ENCODE data around the gene NKAIN2. TPM values are rescaled to one million over a fixed set of nuclear protein-coding genes. Genes with fewer than 3 reads are reported as not detected.

NKAIN2 gene
- total RNA-seq, 1 experiment from 2014 or later = not detected

GRCh38 chr6:124197148-124197547 lies 393.5 kb downstream of the NKAIN2 start:
- DNase-seq (ENCODE audit: low read depth, low spot score) (no peak), ATAC-seq (no peak)
- Histone ChIP-seq H3K27me3 (ENCODE audit: insufficient read depth, low read length) (peaks cover 4% of the 10 kb centered on the region; the same call in 1 of the 2 replicates), H3K9me3 (ENCODE audit: control insufficient read depth in 1 of 2, insufficient read depth in 1 of 2, low read depth in 1 of 2, low read length in 2 of 2) (no peaks in the 10 kb centered on the region), H2AFZ (ENCODE audit: low read depth, low read length, poor library complexity, severe bottlenecking) (no peak overlapping the region), H3K27ac (ENCODE audit: low read depth, low read length) (no peak overlapping the region), H4K20me1 (ENCODE audit: insufficient read depth) (no peaks in the 10 kb centered on the region), H3K79me2 (ENCODE audit: insufficient read depth, low read length) (no peaks in the 10 kb centered on the region), H3K4me2 (ENCODE audit: low read length) (no peak overlapping the region), H3K4me1 (ENCODE audit: control insufficient read depth in 1 of 2, insufficient read depth in 2 of 2, low read length in 2 of 2) (no peaks in the 10 kb centered on the region), H3K9me2 (ENCODE audit: insufficient read depth) (no peaks in the 10 kb centered on the region), H3K4me3 (replicated peaks in 1 of 2; ENCODE audit: low read depth in 1 of 2, low read length in 2 of 2) (no peak overlapping the region), H3K36me3 (ENCODE audit: control insufficient read depth in 1 of 2, insufficient read depth in 2 of 2, low read length in 2 of 2) (no peaks in the 10 kb centered on the region), H3K9ac (ENCODE audit: low read length) (no peak overlapping the region)
- CTCF ChIA-PET = no interaction called here
- no TSS peak for BruUV-seq (replicated peaks)
- no peak for TF ChIP-seq SIN3A (IDR thresholded peaks at IDR 0.05; ENCODE audit: low read depth)
- TF ChIP-seq FOSL1 (IDR thresholded peaks at IDR 0.05; ENCODE audit: low read depth) = no peak
- no peak for TF ChIP-seq ZNF274 (IDR thresholded peaks at IDR 0.05; ENCODE audit: low read depth, low read length)
- no peak for TF ChIP-seq SP1 (IDR thresholded peaks at IDR 0.05; ENCODE audit: low read depth)
- TF ChIP-seq TCF7L2 (IDR thresholded peaks at IDR 0.05; ENCODE audit: borderline replicate concordance, extremely low read depth, insufficient read depth, insufficient read length) = no peak
- TF ChIP-seq EZH2 (IDR thresholded peaks at IDR 0.05) = no peak
- RAD21 ChIA-PET (ENCODE audit: low non-redundant PET in 1 of 2, low total read pairs in 2 of 2, uncharacterized antibody in 2 of 2, unreplicated experiment in 2 of 2) = no interaction called here
- intact Hi-C loops (cut with micrococcal nuclease) = no loop called here
- POLR2A ChIA-PET = no interaction called here

GRCh38 chr6:124199286-124199685 lies 395.6 kb downstream of the NKAIN2 start:
- DNase-seq (ENCODE audit: low read depth, low spot score) (no peak), ATAC-seq (no peak)
- Histone ChIP-seq H3K4me1 (ENCODE audit: control insufficient read depth in 1 of 2, insufficient read depth in 2 of 2, low read length in 2 of 2) (no peaks in the 10 kb centered on the region), H3K4me3 (replicated peaks in 1 of 2; ENCODE audit: low read depth in 1 of 2, low read length in 2 of 2) (no peak overlapping the region), H3K4me2 (ENCODE audit: low read length) (no peak overlapping the region), H3K36me3 (ENCODE audit: control insufficient read depth in 1 of 2, insufficient read depth in 2 of 2, low read length in 2 of 2) (no peaks in the 10 kb centered on the region), H3K9me2 (ENCODE audit: insufficient read depth) (no peaks in the 10 kb centered on the region), H3K27ac (ENCODE audit: low read depth, low read length) (no peak overlapping the region), H4K20me1 (ENCODE audit: insufficient read depth) (no peaks in the 10 kb centered on the region), H3K27me3 (ENCODE audit: insufficient read depth, low read length) (peaks cover 4% of the 10 kb centered on the region; the same call in 1 of the 2 replicates), H3K9ac (ENCODE audit: low read length) (no peak overlapping the region), H3K79me2 (ENCODE audit: insufficient read depth, low read length) (no peaks in the 10 kb centered on the region), H2AFZ (ENCODE audit: low read depth, low read length, poor library complexity, severe bottlenecking) (no peak overlapping the region), H3K9me3 (ENCODE audit: control insufficient read depth in 1 of 2, insufficient read depth in 1 of 2, low read depth in 1 of 2, low read length in 2 of 2) (no peaks in the 10 kb centered on the region)
- ChIA-PET POLR2A (no interaction called here), CTCF (no interaction called here), RAD21 (ENCODE audit: low non-redundant PET in 1 of 2, low total read pairs in 2 of 2, uncharacterized antibody in 2 of 2, unreplicated experiment in 2 of 2) (no interaction called here)
- intact Hi-C loops (cut with micrococcal nuclease) = no loop called here
- no TSS peak for BruUV-seq (replicated peaks)
- TF ChIP-seq ZBTB33 (IDR thresholded peaks at IDR 0.05; ENCODE audit: extremely low read depth, insufficient replicate concordance, low read length) (no peak), CTCF (IDR thresholded peaks at IDR 0.05 in 2 of 3, conservative IDR thresholded peaks at IDR 0.05 in 1 of 3; ENCODE audit: borderline replicate concordance in 1 of 3, insufficient read depth in 1 of 3, low read depth in 2 of 3, low read length in 2 of 3) (no peak), RAD21 (IDR thresholded peaks at IDR 0.05; ENCODE audit: low read depth) (no peak), EZH2phosphoT487 (IDR thresholded peaks at IDR 0.05; ENCODE audit: borderline replicate concordance) (no peak), CBX3 (IDR thresholded peaks at IDR 0.05; ENCODE audit: low read depth) (no peak), SIN3A (IDR thresholded peaks at IDR 0.05; ENCODE audit: low read depth) (no peak), YY1 (IDR thresholded peaks at IDR 0.05; ENCODE audit: extremely low read depth, insufficient replicate concordance, low read depth, low read length) (no peak), CEBPB (IDR thresholded peaks at IDR 0.05; ENCODE audit: low read depth) (no peak), ELF1 (IDR thresholded peaks at IDR 0.05; ENCODE audit: borderline replicate concordance, low read depth) (no peak), POLR2A (IDR thresholded peaks at IDR 0.05; ENCODE audit: borderline replicate concordance, extremely low read depth, insufficient read depth, insufficient read length) (no peak), MAX (IDR thresholded peaks at IDR 0.05) (no peak), SP1 (IDR thresholded peaks at IDR 0.05; ENCODE audit: low read depth) (no peak), JUND (IDR thresholded peaks at IDR 0.05) (no peak), FOSL1 (IDR thresholded peaks at IDR 0.05; ENCODE audit: low read depth) (no peak), ZNF274 (IDR thresholded peaks at IDR 0.05; ENCODE audit: low read depth, low read length) (no peak), POLR2AphosphoS5 (IDR thresholded peaks at IDR 0.05; ENCODE audit: low read depth, low read length) (no peak), EGR1 (IDR thresholded peaks at IDR 0.05; ENCODE audit: low read depth) (no peak), EZH2 (IDR thresholded peaks at IDR 0.05) (no peak)
